ENCODE measurements around the gene HTD2. TPM values are rescaled to one million over a fixed set of nuclear protein-coding genes. Genes with fewer than 3 reads are reported as not detected.
"Not testable (repeated sequence)": the region's sequence is repeated elsewhere in the genome, so short reads cannot be mapped to it uniquely, and the experiment has no call there.

Gene HTD2
- total RNA-seq = 6.1 and 7.3 TPM in 2 replicates

DNA sequence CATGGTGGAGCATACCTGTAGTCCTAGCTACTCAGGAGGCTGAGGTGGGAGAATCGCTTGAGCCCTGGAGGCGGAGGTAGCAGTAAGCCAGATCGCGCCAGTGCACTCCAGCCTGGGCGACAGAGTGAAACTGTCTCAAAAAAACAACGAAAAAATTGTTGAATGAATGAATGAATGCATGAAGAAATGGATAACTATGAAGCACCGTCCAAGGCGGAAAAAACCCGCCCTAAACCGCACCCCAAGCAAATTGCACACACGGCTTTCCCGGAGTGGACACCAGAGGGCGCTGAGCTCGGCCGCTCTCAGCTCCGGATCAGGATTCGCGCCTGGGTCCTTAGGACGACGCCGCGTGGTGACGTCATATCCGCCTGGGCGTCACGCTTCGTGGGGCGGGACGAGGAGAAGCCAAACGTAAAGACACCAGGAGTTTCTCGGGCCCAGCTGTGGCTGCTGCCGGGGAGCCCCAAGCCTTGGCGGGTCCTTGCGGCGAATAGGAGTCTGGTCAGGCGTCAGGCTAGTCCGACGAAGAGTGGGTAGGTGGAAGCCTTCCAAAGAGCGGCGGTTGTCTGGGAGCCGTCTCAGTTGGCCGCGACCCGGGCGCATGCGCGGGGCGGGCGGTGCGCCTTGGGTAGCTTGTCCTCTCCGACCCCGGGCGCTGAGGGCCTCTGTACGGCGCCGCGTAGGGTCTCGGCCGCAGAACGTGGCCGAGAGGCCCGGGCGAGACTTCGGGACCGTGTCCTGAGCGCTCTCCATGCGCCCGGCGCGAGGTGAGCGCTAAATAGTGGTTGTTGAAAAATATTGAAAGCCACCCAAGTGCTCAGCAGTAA, at the start of gene HTD2, which contains the start of gene RPP14:
Gene HTD2 (plus strand): TSS at position 639 of the 830 bp plus-strand sequence. CDS start 11,094 bp downstream, outside the sequence.
Gene RPP14 (plus strand): TSS at position 364 of the 830 bp plus-strand sequence. CDS start 4,085 bp downstream, outside the sequence.
- DNase-seq (ENCODE audit: low read depth) = peak; percentile 66
- TF ChIP-seq, protein P1, sequence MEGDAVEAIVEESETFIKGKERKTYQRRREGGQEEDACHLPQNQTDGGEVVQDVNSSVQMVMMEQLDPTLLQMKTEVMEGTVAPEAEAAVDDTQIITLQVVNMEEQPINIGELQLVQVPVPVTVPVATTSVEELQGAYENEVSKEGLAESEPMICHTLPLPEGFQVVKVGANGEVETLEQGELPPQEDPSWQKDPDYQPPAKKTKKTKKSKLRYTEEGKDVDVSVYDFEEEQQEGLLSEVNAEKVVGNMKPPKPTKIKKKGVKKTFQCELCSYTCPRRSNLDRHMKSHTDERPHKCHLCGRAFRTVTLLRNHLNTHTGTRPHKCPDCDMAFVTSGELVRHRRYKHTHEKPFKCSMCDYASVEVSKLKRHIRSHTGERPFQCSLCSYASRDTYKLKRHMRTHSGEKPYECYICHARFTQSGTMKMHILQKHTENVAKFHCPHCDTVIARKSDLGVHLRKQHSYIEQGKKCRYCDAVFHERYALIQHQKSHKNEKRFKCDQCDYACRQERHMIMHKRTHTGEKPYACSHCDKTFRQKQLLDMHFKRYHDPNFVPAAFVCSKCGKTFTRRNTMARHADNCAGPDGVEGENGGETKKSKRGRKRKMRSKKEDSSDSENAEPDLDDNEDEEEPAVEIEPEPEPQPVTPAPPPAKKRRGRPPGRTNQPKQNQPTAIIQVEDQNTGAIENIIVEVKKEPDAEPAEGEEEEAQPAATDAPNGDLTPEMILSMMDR (conservative IDR thresholded peaks at IDR 0.05; ENCODE audit: low read depth, low read length) = peak; percentile 98
- peak within 1 kb of the TSS; percentile 64 for H3K4me3 ChIP-seq (ENCODE audit: low read depth, low read length)

DNA sequence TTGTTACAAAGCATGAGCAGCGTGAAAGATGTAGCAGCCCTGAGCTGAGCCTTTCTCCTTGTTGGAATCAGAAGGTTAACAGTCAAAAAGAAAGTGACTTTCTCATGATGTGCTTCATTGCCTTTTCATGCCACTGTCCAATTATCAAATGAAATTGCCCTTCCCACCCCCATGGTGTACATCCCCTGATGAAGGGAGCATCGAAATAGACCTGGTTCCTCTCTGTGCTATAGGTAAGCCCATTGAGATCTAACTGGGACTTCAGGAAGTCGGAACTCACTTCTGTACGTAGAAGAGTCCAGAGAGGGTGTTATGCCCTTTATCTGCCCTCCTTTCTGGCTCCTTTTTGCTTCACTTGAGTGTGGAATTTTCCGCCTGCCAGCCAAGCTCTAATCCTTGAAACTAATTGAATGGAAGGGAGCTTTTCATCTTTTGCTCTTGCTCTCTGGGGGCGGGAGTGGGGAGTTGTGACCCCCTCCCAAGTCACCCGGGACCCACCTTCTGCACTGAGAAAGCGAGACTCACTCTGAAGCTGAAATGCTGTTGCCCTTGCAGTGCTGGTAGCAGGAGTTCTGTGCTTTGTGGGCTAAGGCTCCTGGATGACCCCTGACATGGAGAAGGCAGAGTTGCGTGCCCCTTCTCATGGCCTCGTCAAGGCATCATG, 47.8 kb upstream of the HTD2 start:
- no peak for DNase-seq (ENCODE audit: low read depth)
- TF ChIP-seq, protein P1 (conservative IDR thresholded peaks at IDR 0.05; ENCODE audit: low read depth, low read length) = no peak
- H3K4me3 ChIP-seq (ENCODE audit: low read depth, low read length) = no peak overlapping the region

DNA sequence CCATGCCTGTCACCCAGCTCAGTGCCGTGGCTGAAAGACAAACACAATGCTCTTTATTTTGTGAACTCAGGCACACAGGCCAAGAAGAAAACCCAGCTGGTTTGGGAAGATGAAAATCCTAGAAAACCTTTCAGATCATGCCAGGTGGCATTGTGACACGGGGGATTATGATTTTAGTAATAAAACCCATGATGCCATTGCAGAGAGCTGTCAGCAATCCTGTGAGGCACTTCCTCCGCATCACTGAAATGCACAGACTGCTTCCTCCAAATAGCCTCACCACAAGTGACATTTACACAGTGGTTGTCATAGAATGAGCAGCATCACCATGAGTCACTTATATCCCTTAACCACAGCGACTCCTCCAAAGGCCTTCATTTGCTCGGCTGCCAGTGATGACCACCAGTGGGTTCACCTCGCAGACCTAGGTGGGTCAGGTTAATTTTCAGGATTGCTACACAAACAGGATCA, 46.0 kb upstream of the HTD2 start:
- no peak for DNase-seq (ENCODE audit: low read depth)
- H3K4me3 ChIP-seq (ENCODE audit: low read depth, low read length) = no peak overlapping the region
- TF ChIP-seq, protein P1 (conservative IDR thresholded peaks at IDR 0.05; ENCODE audit: low read depth, low read length) = no peak

DNA sequence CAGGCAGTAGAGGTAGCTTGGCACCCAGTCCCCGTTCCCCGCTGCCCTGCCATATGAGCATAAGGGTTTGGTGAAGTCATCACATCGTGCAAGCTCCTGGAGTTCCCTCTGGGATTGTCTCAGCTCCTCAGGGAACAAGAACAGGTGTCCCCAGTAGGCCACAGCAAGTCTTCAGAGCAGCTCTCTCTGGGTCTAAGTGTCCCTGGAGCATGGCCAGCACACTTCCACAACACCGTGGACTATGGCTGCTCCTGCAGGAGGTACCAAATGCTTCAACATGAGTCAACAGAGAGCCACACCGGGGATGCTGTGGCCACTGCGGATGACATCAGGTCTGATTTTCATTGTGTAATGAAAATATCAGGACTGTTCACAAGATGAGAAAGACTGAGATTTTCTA, 45.6 kb upstream of the HTD2 start:
- H3K4me3 ChIP-seq (ENCODE audit: low read depth, low read length) = no peak overlapping the region
- TF ChIP-seq, protein P1 (conservative IDR thresholded peaks at IDR 0.05; ENCODE audit: low read depth, low read length) = no peak
- DNase-seq (ENCODE audit: low read depth) = no peak

DNA sequence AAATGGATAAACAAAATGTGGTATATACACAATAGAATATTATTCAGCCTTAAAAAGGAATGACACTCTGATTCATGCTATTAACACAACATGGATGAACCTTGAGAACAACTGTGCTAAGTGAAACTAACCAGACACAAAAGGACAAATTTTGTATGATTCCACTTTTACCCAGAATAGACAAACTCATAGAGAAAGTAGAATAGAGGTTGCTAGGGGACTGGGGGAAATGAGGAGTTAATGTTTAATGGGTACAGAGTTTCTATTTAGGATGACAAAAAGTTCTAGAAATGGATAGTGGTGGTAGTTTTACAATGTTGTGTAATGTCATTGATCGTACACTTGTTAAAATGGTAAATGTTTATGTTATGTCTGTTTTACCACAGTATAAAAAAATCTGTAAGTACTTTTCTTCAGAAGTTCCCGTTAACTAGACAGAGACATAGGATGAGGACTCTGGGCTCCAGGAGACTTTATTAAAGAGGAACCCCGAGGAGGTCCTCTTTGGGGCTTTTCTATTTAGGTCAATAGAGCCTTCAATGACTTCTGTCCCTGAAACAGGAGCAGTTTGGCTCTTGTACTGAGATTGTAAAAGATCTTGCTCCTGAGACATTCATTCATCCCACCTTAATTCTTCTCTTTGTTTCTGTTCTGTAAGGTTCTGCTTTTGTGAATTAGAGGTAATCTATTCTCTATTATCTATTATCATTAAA, 44.2 kb upstream of the HTD2 start:
- H3K4me3 ChIP-seq (ENCODE audit: low read depth, low read length) = no peak overlapping the region
- TF ChIP-seq, protein P1 (conservative IDR thresholded peaks at IDR 0.05; ENCODE audit: low read depth, low read length) = no peak

DNA sequence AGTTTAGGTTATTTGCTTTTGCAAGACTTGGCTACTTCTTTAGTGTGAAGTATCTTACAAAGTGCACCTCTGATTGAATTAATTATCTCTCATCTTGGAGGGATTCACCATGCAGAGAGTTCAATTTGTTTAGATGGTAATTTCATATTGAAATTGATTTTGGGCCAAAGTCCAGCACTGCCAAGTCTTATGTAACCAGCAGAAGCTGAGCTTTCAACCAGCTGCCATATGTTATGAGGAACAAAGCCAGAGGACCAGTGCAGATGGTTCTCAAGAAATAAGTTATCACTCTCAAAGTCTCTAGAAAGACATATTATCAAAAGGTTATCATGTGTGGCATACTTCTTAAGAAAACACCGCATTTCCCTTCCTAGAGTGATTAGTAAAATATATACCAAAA, 39.7 kb upstream of the HTD2 start:
- TF ChIP-seq, protein P1 (conservative IDR thresholded peaks at IDR 0.05; ENCODE audit: low read depth, low read length) = no peak
- no peak for DNase-seq (ENCODE audit: low read depth)
- no peak overlapping the region for H3K4me3 ChIP-seq (ENCODE audit: low read depth, low read length)

More for the DNA sequence above, 44.2 kb upstream of the HTD2 start:
- DNase-seq (ENCODE audit: low read depth) = no peak

DNA sequence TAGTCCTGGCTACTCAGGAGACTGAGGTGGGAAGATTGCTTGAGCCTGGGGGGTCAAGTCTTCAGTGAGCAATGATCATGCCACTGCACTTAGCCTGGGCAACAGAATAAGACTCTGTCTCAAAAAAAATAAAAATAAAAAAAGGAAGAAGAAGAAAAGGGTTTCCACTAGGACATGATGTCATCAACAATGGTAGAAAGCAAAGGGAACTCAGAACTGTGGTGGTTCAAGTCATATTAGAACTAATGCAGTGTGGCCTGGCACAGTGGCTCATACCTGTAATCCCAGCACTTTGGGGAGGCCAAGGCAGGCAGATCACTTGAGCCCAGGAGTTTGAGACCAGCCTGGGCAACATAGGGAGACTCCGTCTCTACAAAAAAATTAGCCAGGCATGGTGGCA, 38.8 kb upstream of the HTD2 start:
- DNase-seq (ENCODE audit: low read depth); H3K4me3 ChIP-seq (ENCODE audit: low read depth, low read length): not testable (repeated sequence)
